ENCODE measurements around the gene RAI1. TPM values are rescaled to one million over a fixed set of nuclear protein-coding genes. Genes with fewer than 3 reads are reported as not detected.

RAI1 gene
- total and polyA plus RNA-seq, 10 of the 15 experiments (the other 5 are each of a cell fraction or from before 2014, with no cell fraction given): 0.66 to 37.7 (median 6.0) TPM

DNA sequence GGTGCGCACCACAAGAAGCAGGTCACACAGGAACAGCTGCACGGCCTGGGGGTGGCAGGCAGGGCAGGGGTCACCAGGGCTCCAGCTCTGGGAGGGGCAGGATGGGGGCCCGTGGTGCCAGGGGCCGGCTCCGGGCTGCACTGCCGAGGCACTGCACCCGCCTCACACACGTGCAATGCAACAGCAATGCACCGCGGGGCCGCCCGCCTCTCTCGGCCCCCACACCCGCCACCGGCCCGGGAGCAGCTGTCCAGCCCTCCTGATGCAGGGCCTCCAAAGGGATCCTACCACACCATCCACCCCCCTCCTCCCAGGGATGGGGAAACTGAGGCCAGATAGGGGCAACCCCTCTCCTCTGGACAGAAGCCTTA is 132.5 kb downstream of the RAI1 start:
- intact Hi-C loops (cut with micrococcal nuclease; ENCODE audit: unreplicated experiment) (no loop called here), in situ Hi-C loops (cut with MboI) (loop anchor here (5.0 kb wide), 2 partner anchors 49 to 109 kb away; no protein-coding TSS in a partner anchor)
- H3K27ac ChIP-seq (ENCODE audit: control insufficient read depth, insufficient read depth): no peak overlapping the region
- ChIA-PET CTCF (interaction anchor here (0.6 to 5.3 kb wide), 7 partner anchors 9 to 224 kb away, joined by 3 to 86 read pairs (median 4); partner anchors contain the start of gene SREBF1), POLR2A (no interaction called here), SMC1A (ENCODE audit: uncharacterized antibody, unreplicated experiment) (interaction anchor here (1.8 to 3.7 kb wide), 2 partner anchors 19 to 105 kb away, joined by 6 to 17 read pairs; no protein-coding TSS in a partner anchor), RAD21 (ENCODE audit: unreplicated experiment) (interaction anchor here (1.0 kb wide), 1 partner anchor 47 kb away, joined by 3 read pairs; no protein-coding TSS in a partner anchor)
- ATAC-seq (no peak), DNase-seq (ENCODE audit: low read depth, low spot score) (no peak), FAIRE-seq (no peak)
- no peak overlapping the region for H3K4me2 ChIP-seq (ENCODE audit: control insufficient read depth, insufficient read depth)
- no peak overlapping the region for H3K4me3 ChIP-seq
- H2AFZ ChIP-seq (ENCODE audit: control insufficient read depth, low read depth, low read length): no peak overlapping the region
- H3K9me3 ChIP-seq (replicated peaks; ENCODE audit: control insufficient read depth, insufficient read depth, low read length): no peaks in the 10 kb centered on the region
- H3K4me1 ChIP-seq (ENCODE audit: control insufficient read depth, insufficient read depth, low read length): peaks cover 7% of the 10 kb centered on the region
- no peaks in the 10 kb centered on the region for H4K20me1 ChIP-seq (ENCODE audit: control insufficient read depth, insufficient read depth)
- no peaks in the 10 kb centered on the region for H3K27me3 ChIP-seq (replicated peaks in 1 of 2; ENCODE audit: control insufficient read depth in 2 of 2, insufficient read depth in 2 of 2, low read length in 1 of 2)
- H3K79me2 ChIP-seq (ENCODE audit: control insufficient read depth, insufficient read depth, low read length): no peaks in the 10 kb centered on the region
- WGBS (ENCODE audit: insufficient coverage, insufficient replicate concordance, low lambda C conversion rate, missing lambda C conversion rate): 100% methylated on average over 7 of the region's 16 CpGs
- H3K9ac ChIP-seq (ENCODE audit: control insufficient read depth, insufficient read depth, low read length): no peak overlapping the region
- TF ChIP-seq YY1 (IDR thresholded peaks at IDR 0.05; ENCODE audit: low read depth, low read length) (no peak), PAX5 (IDR thresholded peaks at IDR 0.05; ENCODE audit: borderline replicate concordance, low read depth, low read length) (no peak), JUNB (IDR thresholded peaks at IDR 0.05) (no peak), SIN3A (IDR thresholded peaks at IDR 0.05; ENCODE audit: low read depth, low read length) (no peak), BHLHE40 (IDR thresholded peaks at IDR 0.05; ENCODE audit: borderline replicate concordance in 1 of 2, low read depth in 2 of 2, low read length in 1 of 2) (no peak), BCL11A (IDR thresholded peaks at IDR 0.05; ENCODE audit: low read depth, low read length) (no peak), GATAD2B (conservative IDR thresholded peaks at IDR 0.05; ENCODE audit: low read depth) (no peak), RFX5 (IDR thresholded peaks at IDR 0.05; ENCODE audit: low read depth, low read length) (no peak), SP1 (IDR thresholded peaks at IDR 0.05; ENCODE audit: low read depth, low read length) (no peak), GABPA (IDR thresholded peaks at IDR 0.05; ENCODE audit: low read depth) (no peak), PML (IDR thresholded peaks at IDR 0.05; ENCODE audit: low read length) (no peak), RB1 (IDR thresholded peaks at IDR 0.05; ENCODE audit: borderline replicate concordance) (no peak)
- TF ChIP-seq, protein P1, sequence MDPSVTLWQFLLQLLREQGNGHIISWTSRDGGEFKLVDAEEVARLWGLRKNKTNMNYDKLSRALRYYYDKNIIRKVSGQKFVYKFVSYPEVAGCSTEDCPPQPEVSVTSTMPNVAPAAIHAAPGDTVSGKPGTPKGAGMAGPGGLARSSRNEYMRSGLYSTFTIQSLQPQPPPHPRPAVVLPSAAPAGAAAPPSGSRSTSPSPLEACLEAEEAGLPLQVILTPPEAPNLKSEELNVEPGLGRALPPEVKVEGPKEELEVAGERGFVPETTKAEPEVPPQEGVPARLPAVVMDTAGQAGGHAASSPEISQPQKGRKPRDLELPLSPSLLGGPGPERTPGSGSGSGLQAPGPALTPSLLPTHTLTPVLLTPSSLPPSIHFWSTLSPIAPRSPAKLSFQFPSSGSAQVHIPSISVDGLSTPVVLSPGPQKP (IDR thresholded peaks at IDR 0.05; ENCODE audit: low read depth, low read length): no peak
- BruUV-seq (replicated peaks): no TSS peak
- H3K36me3 ChIP-seq (ENCODE audit: control insufficient read depth in 2 of 2, insufficient read depth in 2 of 2, low read length in 1 of 2): peaks cover 6 to 35% of the 10 kb centered on the region in 2 experiments; a peak in 3 of 4 replicates
